ENCODE results near the gene TNRC18. TPM values are rescaled to one million over a fixed set of nuclear protein-coding genes. Genes with fewer than 3 reads are reported as not detected.

TNRC18 gene
- total and polyA plus RNA-seq, 7 donors = 5.9 to 27.9 (median 18.5) TPM

- WGBS, 3 donors = 89 to 92% (median 92%) methylated on average over 23 of the region's 23 CpGs
- peaks cover 8% of the 10 kb centered on the region for H3K4me1 ChIP-seq
- no peak for TF ChIP-seq CTCF (IDR thresholded peaks at IDR 0.05)
- H3K27me3 ChIP-seq (ENCODE audit: insufficient read depth in 3 of 3, low read length in 2 of 3) = no peaks in the 10 kb centered on the region
- no peak overlapping the region for H3K4me3 ChIP-seq
- H3K9me3 ChIP-seq = no peaks in the 10 kb centered on the region
- peaks cover 0 to 56% of the 10 kb centered on the region in 2 donors for H3K36me3 ChIP-seq (ENCODE audit: insufficient read depth in 1 of 2, low read depth in 1 of 2)
- H3K27ac ChIP-seq = no peak overlapping the region
- intact Hi-C loops (cut with DNase I) = no loop called here
- DNase-seq = no peak
- no peak for ATAC-seq
Observed at GRCh38 chr7:5350600-5351385, 72.8 kb downstream of the TNRC18 start.

DNA sequence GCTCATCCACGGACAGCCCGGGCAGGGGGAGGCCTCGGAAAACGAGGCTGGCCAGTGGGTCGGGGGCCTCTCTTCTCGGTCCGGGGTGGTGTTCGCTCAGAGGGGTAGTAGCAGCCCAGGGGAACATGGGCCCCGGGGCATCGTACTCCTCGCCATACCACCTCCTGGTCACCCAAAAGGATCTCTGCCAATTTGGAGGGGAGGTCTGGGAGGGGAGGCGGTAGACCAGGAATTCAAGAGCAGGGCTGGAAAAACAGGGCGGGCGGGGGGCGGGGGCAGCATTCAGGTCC, 73.5 kb downstream of the TNRC18 start:
- no peak overlapping the region for H3K4me3 ChIP-seq
- intact Hi-C loops (cut with DNase I) = no loop called here
- no peak for TF ChIP-seq CTCF (IDR thresholded peaks at IDR 0.05)
- no peak for DNase-seq
- no peak for ATAC-seq
- WGBS, 3 donors = 82 to 85% (median 84%) methylated on average over 15 of the region's 15 CpGs
- peaks cover 8% of the 10 kb centered on the region for H3K4me1 ChIP-seq
- no peaks in the 10 kb centered on the region for H3K27me3 ChIP-seq (ENCODE audit: insufficient read depth in 3 of 3, low read length in 2 of 3)
- H3K9me3 ChIP-seq = no peaks in the 10 kb centered on the region
- H3K36me3 ChIP-seq (ENCODE audit: insufficient read depth in 1 of 2, low read depth in 1 of 2) = peaks cover 0 to 56% of the 10 kb centered on the region in 2 donors
- H3K27ac ChIP-seq = no peak overlapping the region

- Histone ChIP-seq H3K27ac (no peak overlapping the region), H3K4me3 (no peak overlapping the region), H3K36me3 (ENCODE audit: insufficient read depth in 1 of 2, low read depth in 1 of 2) (peaks cover under 1 to 60% of the 10 kb centered on the region in 2 donors), H3K4me1 (peaks cover 8% of the 10 kb centered on the region), H3K9me3 (no peaks in the 10 kb centered on the region), H3K27me3 (ENCODE audit: insufficient read depth in 3 of 3, low read length in 2 of 3) (no peaks in the 10 kb centered on the region)
- TF ChIP-seq CTCF (IDR thresholded peaks at IDR 0.05) = no peak
- intact Hi-C loops (cut with DNase I) = no loop called here
- ATAC-seq = no peak
- DNase-seq = no peak
- WGBS, 3 donors = 81 to 86% (median 84%) methylated on average over 33 to 34 of the region's 34 CpGs
Observed at GRCh38 chr7:5349437-5350173, 74.0 kb downstream of the TNRC18 start.

- WGBS, 3 donors = 87 to 89% (median 88%) methylated on average over 17 of the region's 17 CpGs
- intact Hi-C loops (cut with DNase I) = no loop called here
- H3K36me3 ChIP-seq (ENCODE audit: insufficient read depth in 1 of 2, low read depth in 1 of 2) = peaks cover 6 to 66% of the 10 kb centered on the region in 2 donors
- TF ChIP-seq CTCF (IDR thresholded peaks at IDR 0.05) = no peak
- ATAC-seq (no peak), DNase-seq (no peak)
- no peaks in the 10 kb centered on the region for H3K27me3 ChIP-seq (ENCODE audit: insufficient read depth in 3 of 3, low read length in 2 of 3)
- H3K4me3 ChIP-seq = no peak overlapping the region
- no peak overlapping the region for H3K27ac ChIP-seq
- H3K4me1 ChIP-seq = peaks cover 5% of the 10 kb centered on the region
- peaks cover 3% of the 10 kb centered on the region for H3K9me3 ChIP-seq
Observed at GRCh38 chr7:5349005-5349380, 74.6 kb downstream of the TNRC18 start.

All from psoas muscle (tissue), 8 donors.